A549 (cell line): ENCODE results near the gene TMPRSS4.

Experiments
- BHLHE40 ChIP-seq: IDR thresholded peaks from 2 replicates; pipeline ENCODE4 v1.6.1; 2012; ENCODE audit warnings: low read depth, low read length, inconsistent platforms
- FOSL2 ChIP-seq, 2 experiments: fragments of 450-650 bp in 1 of 2; fragments of >200 bp in 1 of 2; sonication (Bioruptor Twin) in 1 of 2; formaldehyde crosslinking; IDR thresholded peaks; 2 replicates each; pipeline versions ENCODE4 v1.5.0 to v1.6.1; 2016 to 2020; ENCODE audit warnings: mild to moderate bottlenecking in 1 of 2, moderate library complexity in 1 of 2
- HDAC2 ChIP-seq: fragments of 200-600 bp; sonication (generic); IDR thresholded peaks from 2 replicates; pipeline ENCODE4 v1.6.1; 2016
- HOXA7 ChIP-seq: fragments of 250-450 bp; sonication (Bioruptor Pico); IDR thresholded peaks from 2 replicates; pipeline ENCODE4 v1.5.0; 2020; ENCODE audit warnings: mild to moderate bottlenecking, moderate library complexity
- KDM5A ChIP-seq: fragments of 200-600 bp; sonication (generic); IDR thresholded peaks from 2 replicates; pipeline ENCODE4 v1.6.1; 2016; ENCODE audit warnings: antibody characterized with exemption, mild to moderate bottlenecking
- MAZ ChIP-seq: fragments of 150-350 bp; IDR thresholded peaks from 2 replicates; pipeline ENCODE4 v1.6.1; 2014; ENCODE audit warnings: antibody characterized with exemption, low read depth, low read length, borderline replicate concordance
- PBX3 ChIP-seq: IDR thresholded peaks from 2 replicates; pipeline ENCODE4 v1.6.1; 2012
- POLR2AphosphoS2 ChIP-seq: conservative IDR thresholded peaks from 2 replicates; pipeline ENCODE4 v1.6.1; 2012; ENCODE audit warnings: low read length, improper control_type of control experiment, inconsistent platforms
- TF ChIP-seq, protein P1 (sequence below): fragments of 200-600 bp; sonication (generic); IDR thresholded peaks from 2 replicates; pipeline ENCODE4 v1.6.1; 2016; ENCODE audit warnings: antibody characterized with exemption, mild to moderate bottlenecking, moderate library complexity
- TF ChIP-seq, protein P2 (sequence below): fragments of >200 bp; sonication (Bioruptor Twin); formaldehyde crosslinking; IDR thresholded peaks from 3 replicates; pipeline ENCODE4 v1.5.1; 2016
- TF ChIP-seq, protein P3 (sequence below): fragments of 250-450 bp; sonication (Bioruptor Pico); IDR thresholded peaks from 2 replicates; pipeline ENCODE4 v1.5.0; 2021; ENCODE audit warnings: mild to moderate bottlenecking, moderate library complexity, borderline replicate concordance

DNA sequence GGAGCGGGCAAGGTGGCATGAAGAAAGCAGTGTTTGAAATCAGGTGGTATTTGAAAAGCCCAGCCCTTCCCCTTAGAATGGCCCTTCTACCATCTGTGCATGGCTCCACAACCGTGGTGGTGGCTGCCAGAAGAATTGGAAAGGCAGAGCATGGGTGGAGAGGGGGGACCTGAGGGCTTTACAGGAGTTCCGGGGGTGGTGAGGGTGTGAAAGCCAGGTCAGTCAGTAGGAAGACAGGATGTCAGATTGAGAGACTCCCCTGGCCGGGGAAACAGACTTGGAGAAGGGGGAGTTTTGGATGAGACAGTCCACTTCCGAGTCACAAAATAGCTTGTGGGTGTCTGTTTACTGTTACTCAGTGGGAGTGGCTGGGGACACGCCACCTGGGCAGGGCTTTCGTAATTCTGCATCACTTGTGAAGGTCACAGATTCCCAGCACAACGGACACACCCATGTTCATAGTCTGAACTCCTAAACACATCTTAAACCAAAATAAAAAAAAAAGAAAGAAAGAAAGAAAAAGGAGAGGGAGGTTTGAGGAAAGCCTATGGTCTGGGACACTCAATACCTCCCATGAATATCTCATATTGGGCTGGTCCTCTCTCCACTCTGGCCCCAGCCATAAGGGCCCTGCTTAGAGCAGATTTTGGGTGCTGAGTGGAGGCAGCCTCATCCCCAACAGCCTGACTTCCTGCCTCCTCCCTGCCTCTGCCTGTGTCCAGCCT is 34.3 kb downstream of the TMPRSS4 start:
- no peak for TF ChIP-seq HDAC2
- TF ChIP-seq POLR2AphosphoS2 = no peak
- TF ChIP-seq FOSL2 (IDR thresholded peaks at IDR 0.05) = no peak
- no peak for TF ChIP-seq FOSL2 (CRISPR knock-in tag; IDR thresholded peaks at IDR 0.05)
- no peak for TF ChIP-seq BHLHE40
- TF ChIP-seq, protein P1, sequence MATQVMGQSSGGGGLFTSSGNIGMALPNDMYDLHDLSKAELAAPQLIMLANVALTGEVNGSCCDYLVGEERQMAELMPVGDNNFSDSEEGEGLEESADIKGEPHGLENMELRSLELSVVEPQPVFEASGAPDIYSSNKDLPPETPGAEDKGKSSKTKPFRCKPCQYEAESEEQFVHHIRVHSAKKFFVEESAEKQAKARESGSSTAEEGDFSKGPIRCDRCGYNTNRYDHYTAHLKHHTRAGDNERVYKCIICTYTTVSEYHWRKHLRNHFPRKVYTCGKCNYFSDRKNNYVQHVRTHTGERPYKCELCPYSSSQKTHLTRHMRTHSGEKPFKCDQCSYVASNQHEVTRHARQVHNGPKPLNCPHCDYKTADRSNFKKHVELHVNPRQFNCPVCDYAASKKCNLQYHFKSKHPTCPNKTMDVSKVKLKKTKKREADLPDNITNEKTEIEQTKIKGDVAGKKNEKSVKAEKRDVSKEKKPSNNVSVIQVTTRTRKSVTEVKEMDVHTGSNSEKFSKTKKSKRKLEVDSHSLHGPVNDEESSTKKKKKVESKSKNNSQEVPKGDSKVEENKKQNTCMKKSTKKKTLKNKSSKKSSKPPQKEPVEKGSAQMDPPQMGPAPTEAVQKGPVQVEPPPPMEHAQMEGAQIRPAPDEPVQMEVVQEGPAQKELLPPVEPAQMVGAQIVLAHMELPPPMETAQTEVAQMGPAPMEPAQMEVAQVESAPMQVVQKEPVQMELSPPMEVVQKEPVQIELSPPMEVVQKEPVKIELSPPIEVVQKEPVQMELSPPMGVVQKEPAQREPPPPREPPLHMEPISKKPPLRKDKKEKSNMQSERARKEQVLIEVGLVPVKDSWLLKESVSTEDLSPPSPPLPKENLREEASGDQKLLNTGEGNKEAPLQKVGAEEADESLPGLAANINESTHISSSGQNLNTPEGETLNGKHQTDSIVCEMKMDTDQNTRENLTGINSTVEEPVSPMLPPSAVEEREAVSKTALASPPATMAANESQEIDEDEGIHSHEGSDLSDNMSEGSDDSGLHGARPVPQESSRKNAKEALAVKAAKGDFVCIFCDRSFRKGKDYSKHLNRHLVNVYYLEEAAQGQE = no peak
- no peak for TF ChIP-seq MAZ
- TF ChIP-seq PBX3 = no peak
- TF ChIP-seq, protein P2, sequence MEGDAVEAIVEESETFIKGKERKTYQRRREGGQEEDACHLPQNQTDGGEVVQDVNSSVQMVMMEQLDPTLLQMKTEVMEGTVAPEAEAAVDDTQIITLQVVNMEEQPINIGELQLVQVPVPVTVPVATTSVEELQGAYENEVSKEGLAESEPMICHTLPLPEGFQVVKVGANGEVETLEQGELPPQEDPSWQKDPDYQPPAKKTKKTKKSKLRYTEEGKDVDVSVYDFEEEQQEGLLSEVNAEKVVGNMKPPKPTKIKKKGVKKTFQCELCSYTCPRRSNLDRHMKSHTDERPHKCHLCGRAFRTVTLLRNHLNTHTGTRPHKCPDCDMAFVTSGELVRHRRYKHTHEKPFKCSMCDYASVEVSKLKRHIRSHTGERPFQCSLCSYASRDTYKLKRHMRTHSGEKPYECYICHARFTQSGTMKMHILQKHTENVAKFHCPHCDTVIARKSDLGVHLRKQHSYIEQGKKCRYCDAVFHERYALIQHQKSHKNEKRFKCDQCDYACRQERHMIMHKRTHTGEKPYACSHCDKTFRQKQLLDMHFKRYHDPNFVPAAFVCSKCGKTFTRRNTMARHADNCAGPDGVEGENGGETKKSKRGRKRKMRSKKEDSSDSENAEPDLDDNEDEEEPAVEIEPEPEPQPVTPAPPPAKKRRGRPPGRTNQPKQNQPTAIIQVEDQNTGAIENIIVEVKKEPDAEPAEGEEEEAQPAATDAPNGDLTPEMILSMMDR = no peak
- TF ChIP-seq, protein P3, sequence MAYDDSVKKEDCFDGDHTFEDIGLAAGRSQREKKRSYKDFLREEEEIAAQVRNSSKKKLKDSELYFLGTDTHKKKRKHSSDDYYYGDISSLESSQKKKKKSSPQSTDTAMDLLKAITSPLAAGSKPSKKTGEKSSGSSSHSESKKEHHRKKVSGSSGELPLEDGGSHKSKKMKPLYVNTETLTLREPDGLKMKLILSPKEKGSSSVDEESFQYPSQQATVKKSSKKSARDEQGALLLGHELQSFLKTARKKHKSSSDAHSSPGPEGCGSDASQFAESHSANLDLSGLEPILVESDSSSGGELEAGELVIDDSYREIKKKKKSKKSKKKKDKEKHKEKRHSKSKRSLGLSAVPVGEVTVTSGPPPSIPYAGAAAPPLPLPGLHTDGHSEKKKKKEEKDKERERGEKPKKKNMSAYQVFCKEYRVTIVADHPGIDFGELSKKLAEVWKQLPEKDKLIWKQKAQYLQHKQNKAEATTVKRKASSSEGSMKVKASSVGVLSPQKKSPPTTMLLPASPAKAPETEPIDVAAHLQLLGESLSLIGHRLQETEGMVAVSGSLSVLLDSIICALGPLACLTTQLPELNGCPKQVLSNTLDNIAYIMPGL (CRISPR knock-in tag) = no peak
- no peak for TF ChIP-seq HOXA7 (CRISPR knock-in tag)
- TF ChIP-seq KDM5A = no peak
